Upper lobe of right lung (tissue), 1 donor: Measurements from ENCODE around the gene CCDC167. TPM values are rescaled to one million over a fixed set of nuclear protein-coding genes. Genes with fewer than 3 reads are reported as not detected.

ENCODE experiments used
- ATAC-seq: fragments of 200-7000 bp; cut with Tn5 transposase; one replicate; pipeline ENCODE4 v1.9.1; 2020; ENCODE audit warnings: mild to moderate bottlenecking, moderate library complexity
- DNase-seq: peaks from one replicate; pipeline ENCODE4 v3.0.0-alpha.2; 2020
- H3K27ac ChIP-seq: fragments of 200-600 bp; one replicate; pipeline ENCODE4 v1.8.0; 2022
- H3K27me3 ChIP-seq: fragments of 200-600 bp; one replicate; pipeline ENCODE4 v1.8.0; 2022; ENCODE audit warnings: mild to moderate bottlenecking
- H3K36me3 ChIP-seq: fragments of 200-600 bp; one replicate; pipeline ENCODE4 v1.8.0; 2022
- H3K4me1 ChIP-seq: fragments of 200-600 bp; one replicate; pipeline ENCODE4 v1.8.0; 2022
- H3K4me3 ChIP-seq: fragments of 200-600 bp; one replicate; pipeline ENCODE4 v1.8.0; 2022; ENCODE audit warnings: mild to moderate bottlenecking
- H3K9me3 ChIP-seq: fragments of 200-600 bp; one replicate; pipeline ENCODE4 v1.8.0; 2022
- intact Hi-C: fragments of 100-400 bp; cut with DNase I; formaldehyde crosslinking; loops from one replicate; pipeline ENCODE4 v1.11.0; 2022
- long read RNA-seq: library from polyadenylated mRNA; unstranded; transcript quantifications from one replicate; pipeline ENCODE4 v2.0.0, GENCODE V29; 2021
- total RNA-seq: library from RNA; stranded (reverse); fragmentation: NEBNext Ultra II Directional; extraction: Animal tissue kit (Norgen Biotek cat#: 25700); gene quantifications from one replicate; pipeline ENCODE4 v1.2.1, GENCODE V29; 2021
- TF ChIP-seq, protein P1 (sequence below): fragments of 200-600 bp; IDR thresholded peaks from one replicate; pipeline ENCODE4 v1.8.0; 2022; ENCODE audit warnings: antibody characterized with exemption
- donor health status: DM: no; HTN: yes; CAD: no; lungs with severe emphysema.

Gene CCDC167
- total RNA-seq = 12.9 TPM
- long read RNA-seq, transcript CCDC167-201 (4 exons, 619 nt) = major isoform, 5 of 6 reads
- long read RNA-seq, partial matches to known transcripts = 0 of 6 reads
- long read RNA-seq, other reads (novel, unspliced or antisense) = 1 of 6 reads

- Histone ChIP-seq H3K9me3 (no peaks in the 10 kb centered on the region), H3K4me3 (peak within 1 kb of the TSS; percentile 81), H3K36me3 (no peaks in the 10 kb centered on the region), H3K27me3 (no peaks in the 10 kb centered on the region), H3K27ac (peak within 1 kb of the TSS; percentile 12), H3K4me1 (peaks cover 8% of the 10 kb centered on the region)
- DNase-seq (peak; percentile 97), ATAC-seq (peak; percentile 99)
- intact Hi-C loops = no loop called here
- TF ChIP-seq, protein P1, sequence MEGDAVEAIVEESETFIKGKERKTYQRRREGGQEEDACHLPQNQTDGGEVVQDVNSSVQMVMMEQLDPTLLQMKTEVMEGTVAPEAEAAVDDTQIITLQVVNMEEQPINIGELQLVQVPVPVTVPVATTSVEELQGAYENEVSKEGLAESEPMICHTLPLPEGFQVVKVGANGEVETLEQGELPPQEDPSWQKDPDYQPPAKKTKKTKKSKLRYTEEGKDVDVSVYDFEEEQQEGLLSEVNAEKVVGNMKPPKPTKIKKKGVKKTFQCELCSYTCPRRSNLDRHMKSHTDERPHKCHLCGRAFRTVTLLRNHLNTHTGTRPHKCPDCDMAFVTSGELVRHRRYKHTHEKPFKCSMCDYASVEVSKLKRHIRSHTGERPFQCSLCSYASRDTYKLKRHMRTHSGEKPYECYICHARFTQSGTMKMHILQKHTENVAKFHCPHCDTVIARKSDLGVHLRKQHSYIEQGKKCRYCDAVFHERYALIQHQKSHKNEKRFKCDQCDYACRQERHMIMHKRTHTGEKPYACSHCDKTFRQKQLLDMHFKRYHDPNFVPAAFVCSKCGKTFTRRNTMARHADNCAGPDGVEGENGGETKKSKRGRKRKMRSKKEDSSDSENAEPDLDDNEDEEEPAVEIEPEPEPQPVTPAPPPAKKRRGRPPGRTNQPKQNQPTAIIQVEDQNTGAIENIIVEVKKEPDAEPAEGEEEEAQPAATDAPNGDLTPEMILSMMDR = no peak
These were observed at the start of gene CCDC167 for GRCh38 chr6:37499433-37500293. CCDC167 (minus strand) TSS chr6:37499893; CDS start chr6:37499863, 30 bp downstream.

DNA sequence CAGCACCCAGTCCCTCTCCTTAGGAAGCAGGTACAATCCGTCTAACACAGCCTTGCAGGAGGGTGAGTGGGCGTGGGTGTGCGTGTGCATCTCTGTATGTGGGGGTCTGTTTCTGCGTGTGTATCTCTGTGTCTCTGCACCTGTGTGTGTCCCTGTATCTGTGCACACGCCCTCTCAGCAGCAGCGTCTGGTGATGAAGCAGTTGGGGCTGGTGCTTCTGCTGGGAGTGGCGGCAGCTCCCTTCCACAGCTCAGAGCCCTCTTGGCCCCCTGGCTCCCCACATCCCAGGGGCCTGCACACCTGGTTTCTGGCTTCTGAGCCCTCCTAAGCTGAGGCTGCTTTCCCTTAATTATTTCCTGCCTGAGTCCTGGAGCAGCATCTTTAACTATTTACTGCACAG lies 49.5 kb upstream of the CCDC167 start:
- Histone ChIP-seq H3K9me3 (no peaks in the 10 kb centered on the region), H3K27ac (no peak overlapping the region), H3K27me3 (peaks cover 9% of the 10 kb centered on the region), H3K4me1 (peaks cover 4% of the 10 kb centered on the region), H3K36me3 (no peaks in the 10 kb centered on the region), H3K4me3 (no peak overlapping the region)
- TF ChIP-seq, protein P1 = no peak
- DNase-seq (no peak), ATAC-seq (no peak)
- intact Hi-C loops = no loop called here

GRCh38 chr6:37548067-37548674 lies 48.5 kb upstream of the CCDC167 start:
- Histone ChIP-seq H3K4me1 (peaks cover 4% of the 10 kb centered on the region), H3K4me3 (no peak overlapping the region), H3K27me3 (peaks cover 9% of the 10 kb centered on the region), H3K36me3 (no peaks in the 10 kb centered on the region), H3K9me3 (no peaks in the 10 kb centered on the region), H3K27ac (no peak overlapping the region)
- no peak for DNase-seq
- no peak for ATAC-seq
- intact Hi-C loops = no loop called here
- TF ChIP-seq, protein P1 = no peak

DNA sequence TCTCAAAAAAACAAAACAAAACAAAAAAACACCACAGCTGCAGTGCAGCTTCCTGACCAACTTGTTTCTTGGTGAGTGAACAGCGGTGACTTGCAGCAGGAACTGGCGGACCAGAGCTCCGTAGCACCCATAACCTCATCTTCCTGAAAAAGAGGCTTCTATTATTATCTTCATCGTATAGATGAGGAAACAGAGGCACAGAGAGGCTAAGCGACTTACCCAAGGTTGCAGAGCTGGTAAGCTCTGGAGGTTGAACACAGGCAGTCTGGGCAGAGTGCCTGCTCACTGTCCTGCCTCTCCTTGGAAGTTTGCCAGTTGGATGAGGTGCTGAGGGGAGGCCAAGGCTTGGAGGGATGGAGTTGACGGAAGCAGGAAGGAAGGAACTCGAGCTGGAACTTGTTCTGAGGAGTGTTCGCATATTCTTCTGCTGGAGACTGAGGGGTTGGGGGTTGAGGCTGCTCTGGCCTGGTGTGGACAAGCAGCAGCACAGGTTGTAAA lies 47.9 kb upstream of the CCDC167 start:
- H3K9me3 ChIP-seq = no peaks in the 10 kb centered on the region
- H3K27ac ChIP-seq = no peak overlapping the region
- ATAC-seq (no peak), DNase-seq (no peak)
- peaks cover 4% of the 10 kb centered on the region for H3K4me1 ChIP-seq
- TF ChIP-seq, protein P1 = no peak
- no peaks in the 10 kb centered on the region for H3K36me3 ChIP-seq
- H3K27me3 ChIP-seq = peaks cover 9% of the 10 kb centered on the region
- H3K4me3 ChIP-seq = no peak overlapping the region
- intact Hi-C loops = no loop called here

DNA sequence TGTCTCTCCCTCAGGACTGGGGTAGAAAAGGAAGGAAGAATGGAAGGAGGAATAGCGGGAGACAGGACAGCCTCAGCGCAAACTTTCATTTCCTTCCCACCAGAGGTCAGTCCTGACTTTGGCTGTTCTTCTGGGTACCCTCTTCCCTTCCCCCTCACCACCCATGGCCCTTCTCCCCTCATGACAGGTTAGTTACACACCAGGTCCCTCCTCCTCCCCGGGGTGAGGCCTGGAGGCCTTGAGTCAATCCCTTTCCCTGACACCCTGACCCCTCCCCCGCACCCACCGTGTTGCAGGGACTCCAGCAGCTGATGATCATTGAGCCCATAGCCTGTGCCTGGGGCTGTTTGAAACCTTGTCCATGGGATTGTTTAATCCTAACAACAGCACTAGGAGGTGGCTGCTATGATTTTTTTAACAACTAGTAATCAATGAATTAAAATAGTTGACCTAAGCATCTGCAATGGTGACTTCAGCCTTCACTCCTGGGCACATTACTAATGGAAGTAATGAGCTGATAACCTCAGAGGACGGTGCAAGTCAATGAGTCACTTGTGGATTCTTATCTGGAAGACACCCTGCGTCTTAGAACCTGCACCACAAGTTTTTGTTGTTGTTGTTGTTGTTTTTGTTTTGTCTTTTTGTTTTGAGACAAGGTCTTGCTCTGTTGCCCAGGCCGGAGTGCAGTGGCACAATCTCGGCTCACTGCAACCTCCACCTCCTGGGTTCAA lies 46.6 kb upstream of the CCDC167 start:
- ATAC-seq = no peak
- no peaks in the 10 kb centered on the region for H3K4me1 ChIP-seq
- no peak for DNase-seq
- H3K9me3 ChIP-seq = no peaks in the 10 kb centered on the region
- H3K27ac ChIP-seq = no peak overlapping the region
- TF ChIP-seq, protein P1 = no peak
- H3K36me3 ChIP-seq = no peaks in the 10 kb centered on the region
- intact Hi-C loops = no loop called here
- peaks cover 9% of the 10 kb centered on the region for H3K27me3 ChIP-seq
- H3K4me3 ChIP-seq = no peak overlapping the region
